CD14-positive monocyte (primary cell): Measurements from ENCODE around the gene SIX2. TPM values are rescaled to one million over a fixed set of nuclear protein-coding genes. Genes with fewer than 3 reads are reported as not detected.

Experiments
- DNase-seq, 3 donors: peaks; one replicate each; pipeline ENCODE4 v3.0.0-alpha.2; 2011 to 2022
- H2AFZ ChIP-seq: 2 replicates; pipeline ENCODE4 v1.6.0; 2012; ENCODE audit warnings: mild to moderate bottlenecking, low read depth, low read length, inconsistent platforms; ENCODE audit not compliant: insufficient read depth, poor library complexity, severe bottlenecking
- H3K27ac ChIP-seq, 2 donors: 1 replicate in 1 of 2; 2 replicates in 1 of 2; pipeline ENCODE4 v1.5.1; 2012 to 2013; ENCODE audit warnings: low read length in 2 of 2, control low read depth in 1 of 2, inconsistent platforms in 1 of 2, low read depth in 1 of 2, mild to moderate bottlenecking in 1 of 2
- H3K27me3 ChIP-seq, 2 donors: one replicate each; pipeline versions ENCODE4 v1.6.0 to v1.6.1; 2011 to 2013; ENCODE audit warnings: low read length in 2 of 2; ENCODE audit not compliant: control insufficient read depth in 2 of 2, insufficient read depth in 2 of 2
- H3K36me3 ChIP-seq, 2 donors: replicated peaks in 1 of 2; 1 replicate in 1 of 2; 2 replicates in 1 of 2; pipeline versions ENCODE4 v1.5.1 to v1.6.1; 2012 to 2013; ENCODE audit warnings: low read length in 2 of 2, control low read depth in 1 of 2, inconsistent platforms in 1 of 2, mild to moderate bottlenecking in 1 of 2; ENCODE audit not compliant: insufficient read depth in 2 of 2, control insufficient read depth in 1 of 2
- H3K4me1 ChIP-seq, 2 donors: 1 replicate in 1 of 2; 2 replicates in 1 of 2; pipeline versions ENCODE4 v1.5.1 to v1.6.1; 2012 to 2013; ENCODE audit warnings: low read length in 2 of 2, control low read depth in 1 of 2, inconsistent platforms in 1 of 2, mild to moderate bottlenecking in 1 of 2, moderate library complexity in 1 of 2; ENCODE audit not compliant: insufficient read depth in 2 of 2, control insufficient read depth in 1 of 2
- H3K4me2 ChIP-seq: replicated peaks from 2 replicates; pipeline ENCODE3; 2012; ENCODE audit warnings: low read length, moderate library complexity, mild to moderate bottlenecking; ENCODE audit not compliant: poor library complexity, severe bottlenecking; ENCODE audit errors: extremely low read depth
- H3K4me3 ChIP-seq, 3 experiments: fragments of 200-600 bp in 1 of 3; sonication (generic) in 1 of 3; replicated peaks in 1 of 3; 1 replicate in 2 of 3; 2 replicates in 1 of 3; pipeline ENCODE4 v1.5.1; 2011 to 2013; ENCODE audit warnings: low read length in 3 of 3, mild to moderate bottlenecking in 3 of 3, control low read depth in 2 of 3, low read depth in 2 of 3, inconsistent platforms in 1 of 3, moderate library complexity in 1 of 3
- H3K79me2 ChIP-seq: 2 replicates; pipeline ENCODE4 v1.6.0; 2012; ENCODE audit warnings: mild to moderate bottlenecking, control low read depth, inconsistent platforms, low read length, moderate library complexity; ENCODE audit not compliant: insufficient read depth
- H3K9ac ChIP-seq: 2 replicates; pipeline ENCODE4 v1.6.0; 2017; ENCODE audit warnings: low read length, mild to moderate bottlenecking; ENCODE audit not compliant: insufficient read depth, poor library complexity, severe bottlenecking
- H3K9me3 ChIP-seq, 2 donors: replicated peaks in 1 of 2; 1 replicate in 1 of 2; 2 replicates in 1 of 2; pipeline versions ENCODE4 v1.5.1 to v1.6.1; 2012 to 2013; ENCODE audit warnings: low read length in 2 of 2, control low read depth in 1 of 2; ENCODE audit not compliant: control insufficient read depth in 1 of 2, insufficient read depth in 1 of 2
- H4K20me1 ChIP-seq: 2 replicates; pipeline ENCODE4 v1.6.0; 2012; ENCODE audit warnings: mild to moderate bottlenecking, low read length, control low read depth, moderate library complexity; ENCODE audit not compliant: insufficient read depth
- H3K27ac Mint-ChIP-seq, 7 donors: one replicate each; pipeline ENCODE4 v1.8.0; 2020; ENCODE audit warnings: mild to moderate bottlenecking in 7 of 7, mixed read lengths in 7 of 7, moderate library complexity in 6 of 7, inconsistent platforms in 2 of 7
- H3K27me3 Mint-ChIP-seq, 3 donors: one replicate each; pipeline ENCODE4 v1.8.0; 2021 to 2022; ENCODE audit warnings: low read depth in 3 of 3, mild to moderate bottlenecking in 3 of 3, mixed read lengths in 3 of 3, moderate library complexity in 3 of 3, inconsistent platforms in 1 of 3
- H3K36me3 Mint-ChIP-seq, 2 donors: one replicate each; pipeline ENCODE4 v1.8.0; 2020; ENCODE audit warnings: mixed read lengths in 2 of 2, inconsistent platforms in 1 of 2, mild to moderate bottlenecking in 1 of 2
- H3K4me1 Mint-ChIP-seq: one replicate; pipeline ENCODE4 v1.8.0; 2020; ENCODE audit warnings: mild to moderate bottlenecking, mixed read lengths
- H3K4me3 Mint-ChIP-seq, 2 donors: one replicate each; pipeline ENCODE4 v1.8.0; 2020; ENCODE audit warnings: mild to moderate bottlenecking in 2 of 2, mixed read lengths in 2 of 2, moderate library complexity in 1 of 2
- H3K9me3 Mint-ChIP-seq, 7 donors: one replicate each; pipeline ENCODE4 v1.8.0; 2020 to 2022; ENCODE audit warnings: mixed read lengths in 7 of 7, mild to moderate bottlenecking in 6 of 7, moderate library complexity in 6 of 7, inconsistent platforms in 2 of 7
- CTCF ChIP-seq: fragments of 200-600 bp; IDR thresholded peaks from one replicate; pipeline ENCODE4 v1.8.0; 2022; ENCODE audit warnings: antibody characterized with exemption, mild to moderate bottlenecking
- WGBS: methylation state at CpG from one replicate; pipeline ENCODE4 v1.1.5; 2013; ENCODE audit warnings: missing lambda C conversion rate; ENCODE audit not compliant: insufficient coverage; 5-methylcytosine and 5-hydroxymethylcytosine counted together
- intact Hi-C, 2 donors: fragments of 100-400 bp; cut with micrococcal nuclease; formaldehyde crosslinking; loops; one replicate each; pipeline versions ENCODE4 v1.15.0 to v1.15.1; 2023
- polyA plus RNA-seq, 3 donors: library from polyadenylated mRNA; depleted of rRNA in 1 of 3; unstranded in 2 of 3; stranded (reverse) in 1 of 3; fragments of 300-500 nt in 2 of 3; fragments of >200 nt in 1 of 3; fragmentation: Illumina TruSeq in 2 of 3; gene quantifications; 1 replicate in 2 of 3; 2 replicates in 1 of 3; pipeline ENCODE4 v1.2.3, GENCODE V29; 2012 to 2021

The SIX2 gene
- polyA plus RNA-seq, 3 donors: not detected

DNA sequence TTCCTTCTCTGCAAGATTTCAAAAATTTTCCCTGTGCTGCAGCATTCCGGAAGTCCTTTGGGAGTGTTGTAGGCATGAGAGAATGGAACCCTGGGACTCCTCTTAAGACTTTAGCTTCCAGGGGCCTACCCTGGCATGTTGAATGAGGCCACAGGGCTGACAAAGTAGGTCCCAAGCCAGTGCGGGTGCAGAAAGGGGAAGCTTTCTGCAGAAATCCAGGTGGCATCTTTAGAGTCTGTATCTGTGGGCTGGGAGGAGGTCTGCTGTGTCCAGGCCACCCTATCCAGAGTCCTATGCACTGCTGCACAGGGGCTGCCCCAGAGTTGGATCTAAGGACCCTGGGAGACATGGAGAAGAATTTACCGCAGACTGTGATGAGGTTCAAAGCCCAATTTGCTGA, 1.9 kb upstream of the SIX2 start:
- H3K4me1 ChIP-seq: peaks cover 30 to 41% of the 10 kb centered on the region in 2 donors
- H3K27ac ChIP-seq: no peak overlapping the region
- H2AFZ ChIP-seq: no peak overlapping the region
- no peak overlapping the region for H3K27ac Mint-ChIP-seq
- H3K9ac ChIP-seq: no peak overlapping the region
- intact Hi-C loops: no loop called here
- no peaks in the 10 kb centered on the region for H3K36me3 ChIP-seq
- H3K4me2 ChIP-seq: no peak overlapping the region
- WGBS: 30% methylated on average over 3 of the region's 3 CpGs
- H3K36me3 Mint-ChIP-seq: peaks cover 6% of the 10 kb centered on the region in 2 donors
- no peak for TF ChIP-seq CTCF
- no peaks in the 10 kb centered on the region for H3K79me2 ChIP-seq
- peak overlapping the region in 1 of 2 donors; percentile 86 for H3K4me3 Mint-ChIP-seq
- peaks cover 91 to 98% (median 93%) of the 10 kb centered on the region in 3 donors for H3K27me3 Mint-ChIP-seq
- H3K4me1 Mint-ChIP-seq: peaks cover 38% of the 10 kb centered on the region
- no peaks in the 10 kb centered on the region for H4K20me1 ChIP-seq
- peaks cover 0 to 39% (median 19%) of the 10 kb centered on the region in 7 donors for H3K9me3 Mint-ChIP-seq
- peaks cover 3 to 76% of the 10 kb centered on the region in 2 donors for H3K9me3 ChIP-seq
- peaks cover 90 to 94% of the 10 kb centered on the region in 2 donors for H3K27me3 ChIP-seq
- no peak overlapping the region for H3K4me3 ChIP-seq
- no peak for DNase-seq

DNA sequence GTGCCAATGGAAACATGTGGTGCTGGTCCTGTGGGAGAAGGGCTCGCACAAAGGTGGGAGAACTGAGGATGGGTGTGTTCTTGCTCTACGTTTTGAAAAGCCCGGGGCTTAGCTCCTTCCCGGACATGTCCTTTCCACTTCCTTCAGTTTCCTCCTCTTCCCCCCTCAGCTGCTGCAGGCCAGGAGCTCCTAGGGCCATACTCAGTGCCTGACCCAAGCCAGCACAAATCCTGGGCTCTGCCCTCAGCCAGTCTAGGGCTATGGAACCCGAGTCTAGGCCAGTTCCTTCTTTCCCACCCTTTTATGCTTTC, 1.4 kb upstream of the SIX2 start:
- DNase-seq: no peak
- H3K79me2 ChIP-seq: no peaks in the 10 kb centered on the region
- Mint-ChIP-seq H3K27me3 (peaks cover 91 to 98% (median 94%) of the 10 kb centered on the region in 3 donors), H3K4me3 (peak overlapping the region in 1 of 2 donors; percentile 86), H3K36me3 (peaks cover 6% of the 10 kb centered on the region in 2 donors), H3K27ac (no peak overlapping the region), H3K4me1 (peaks cover 38% of the 10 kb centered on the region), H3K9me3 (peaks cover 0 to 39% (median 19%) of the 10 kb centered on the region in 7 donors)
- 10% methylated on average over 3 of the region's 5 CpGs for WGBS
- peaks cover 31 to 45% of the 10 kb centered on the region in 2 donors for H3K4me1 ChIP-seq
- no peak for TF ChIP-seq CTCF
- no peak overlapping the region for H3K9ac ChIP-seq
- no peak overlapping the region for H2AFZ ChIP-seq
- H3K36me3 ChIP-seq: no peaks in the 10 kb centered on the region
- H3K27ac ChIP-seq: no peak overlapping the region
- no peak overlapping the region for H3K4me2 ChIP-seq
- H4K20me1 ChIP-seq: no peaks in the 10 kb centered on the region
- intact Hi-C loops: no loop called here
- no peak overlapping the region for H3K4me3 ChIP-seq
- H3K9me3 ChIP-seq: peaks cover 3 to 75% of the 10 kb centered on the region in 2 donors
- peaks cover 90 to 94% of the 10 kb centered on the region in 2 donors for H3K27me3 ChIP-seq
